ENCODE results near the gene TSG101.

The TSG101 gene

GRCh38 chr11:18492888-18493287 is 33.9 kb downstream of the TSG101 start:
- no peak for DNase-seq

DNA sequence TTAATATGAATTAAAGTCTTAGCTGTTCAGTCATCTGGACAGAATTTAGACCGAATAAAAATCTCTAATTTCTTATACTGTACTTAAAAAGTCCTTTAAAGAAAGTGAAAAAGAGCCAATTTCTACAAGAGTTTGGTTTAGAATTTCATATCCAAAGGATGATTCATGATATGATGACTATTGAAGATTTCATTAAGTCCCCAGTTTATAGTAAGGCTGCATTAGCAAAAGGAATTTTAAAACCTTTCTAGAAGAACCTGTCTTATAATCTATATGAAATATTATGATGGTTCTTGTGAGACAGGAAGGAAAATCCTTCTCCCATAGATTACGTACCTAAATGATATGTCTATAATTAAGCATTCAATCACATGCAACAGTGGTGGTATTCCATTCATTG is 34.8 kb downstream of the TSG101 start:
- no peak for DNase-seq

GRCh38 chr11:18490736-18491485 is 35.8 kb downstream of the TSG101 start:
- no peak for DNase-seq

GRCh38 chr11:18490319-18490718 is 36.4 kb downstream of the TSG101 start:
- DNase-seq: no peak

DNA sequence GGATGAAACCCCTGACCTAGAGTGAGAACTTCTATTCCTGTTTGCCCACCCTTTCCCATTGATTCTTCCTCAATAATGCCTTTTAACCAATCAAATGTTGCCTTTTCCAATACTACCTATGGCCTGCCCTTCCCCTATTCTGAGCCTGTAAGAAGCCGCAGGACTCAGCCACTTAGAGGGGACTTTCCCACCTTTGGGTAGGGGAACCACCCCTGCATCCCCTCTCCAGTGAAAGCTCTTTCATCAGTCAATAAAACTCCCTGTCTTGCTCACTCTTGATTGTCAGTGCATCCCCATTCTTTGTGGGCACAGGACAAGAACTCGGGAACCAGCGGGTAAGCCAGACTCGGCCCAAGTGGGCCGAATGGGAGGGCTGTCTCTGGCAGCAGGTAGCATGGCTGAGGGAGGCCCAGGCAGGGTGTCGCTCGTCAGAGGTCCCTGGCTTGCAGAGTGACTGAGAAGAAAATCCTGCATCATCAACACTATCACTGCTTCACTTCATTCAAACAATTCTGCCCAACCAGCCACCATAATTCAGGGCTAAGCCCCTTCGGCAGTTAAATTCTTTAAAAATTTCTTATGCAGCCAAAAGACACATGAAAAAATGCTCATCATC is 40.7 kb downstream of the TSG101 start:
- DNase-seq: no peak

GRCh38 chr11:18479063-18479462 is 47.7 kb downstream of the TSG101 start:
- no peak for DNase-seq

GRCh38 chr11:18472587-18472986 is 54.2 kb downstream of the TSG101 start:
- no peak for DNase-seq

DNA sequence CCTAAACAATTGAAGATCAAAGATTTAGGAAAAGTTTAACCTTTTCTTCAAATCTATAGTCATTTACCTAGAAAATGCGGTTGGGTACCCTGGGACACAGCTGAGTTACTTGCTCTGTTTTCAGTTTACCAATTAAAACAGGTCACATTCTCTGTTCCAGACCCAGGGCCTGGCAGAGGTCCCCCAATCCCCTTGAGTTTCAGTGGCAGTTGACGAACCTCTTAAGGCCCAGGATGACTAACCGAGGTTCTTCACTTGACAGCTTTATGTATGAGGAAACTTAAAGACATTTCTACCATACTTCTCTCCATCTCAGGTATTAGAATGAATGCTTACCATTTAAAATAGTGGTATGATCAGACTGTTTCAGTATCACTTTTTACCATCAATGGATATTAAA is 54.7 kb downstream of the TSG101 start:
- no peak for DNase-seq

DNA sequence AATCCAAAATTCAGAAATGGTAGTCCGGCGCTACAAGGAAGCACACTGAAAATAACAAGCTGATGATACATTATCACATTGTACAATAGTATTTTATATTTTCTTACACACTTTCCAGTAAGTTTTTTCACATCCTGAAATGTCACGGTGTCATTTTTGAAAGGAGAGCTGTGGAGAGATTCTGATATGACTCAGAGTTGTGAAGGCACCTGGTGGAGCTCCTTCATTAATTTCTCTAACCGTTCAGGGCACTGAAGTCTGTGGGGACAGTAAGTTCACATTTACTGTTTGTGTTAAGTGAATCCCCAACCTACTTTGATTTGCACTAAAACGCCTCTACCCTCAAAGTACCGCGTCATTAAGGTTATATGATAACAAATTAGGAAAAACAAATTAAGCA is 57.8 kb downstream of the TSG101 start:
- DNase-seq: no peak

DNA sequence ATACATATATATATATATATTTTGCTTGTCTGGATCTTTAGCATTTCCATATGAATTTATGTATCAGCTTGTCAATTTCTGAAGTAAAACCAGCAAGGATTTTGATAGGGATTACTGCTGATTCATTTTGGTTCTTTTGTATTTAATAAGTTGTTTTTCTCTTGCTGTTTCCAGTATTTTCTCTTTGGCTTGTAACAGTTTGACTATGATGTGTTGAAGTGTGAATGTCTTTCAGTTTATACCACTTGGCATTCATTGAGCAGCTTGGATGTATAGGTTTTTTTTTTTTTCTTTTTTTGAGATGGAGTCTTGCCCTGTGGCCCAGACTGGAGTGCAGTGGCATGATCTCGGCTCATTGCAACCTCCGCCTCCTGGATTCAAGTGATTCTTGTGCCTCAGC is 58.7 kb downstream of the TSG101 start:
- DNase-seq: no peak

GRCh38 chr11:18466402-18466801 is 60.3 kb downstream of the TSG101 start:
- no peak for DNase-seq

DNA sequence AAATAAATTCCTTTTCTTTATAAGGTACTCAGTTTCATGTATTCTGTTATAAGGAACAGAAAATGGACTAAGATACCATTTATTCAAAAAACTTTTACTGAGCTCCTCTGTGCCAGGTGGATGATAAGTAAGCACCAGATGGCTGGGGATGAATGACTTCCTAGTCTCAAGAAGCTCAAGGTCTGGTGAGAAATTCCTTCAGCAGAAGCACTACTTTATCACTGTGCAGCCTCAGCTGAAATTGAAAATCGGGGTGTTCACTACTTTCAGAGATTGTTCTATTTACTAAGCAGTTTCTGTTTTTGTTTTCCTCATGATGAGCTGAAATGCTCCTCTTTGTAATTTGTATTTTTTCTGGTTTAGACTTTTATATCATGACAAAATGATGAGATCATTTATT is 63.3 kb downstream of the TSG101 start:
- DNase-seq: no peak

DNA sequence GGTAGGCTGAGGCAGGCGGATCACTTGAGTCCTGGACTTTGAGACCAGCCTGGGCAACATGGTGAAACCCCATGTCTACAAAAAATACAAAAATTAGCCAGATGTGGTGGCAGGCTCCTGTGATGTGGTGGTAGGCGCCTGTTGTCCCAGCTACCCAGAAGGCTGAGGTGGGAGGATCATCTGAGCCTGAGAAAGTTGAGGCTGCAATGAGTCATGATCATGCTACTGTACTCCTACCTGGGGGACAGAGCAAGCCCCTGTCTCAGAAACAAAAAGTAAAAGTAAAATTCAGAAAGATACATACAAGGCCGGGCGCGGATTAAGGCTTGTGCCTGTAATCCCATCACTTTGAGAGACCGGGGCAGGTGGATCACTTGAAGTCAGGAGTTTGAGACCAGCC is 64.8 kb downstream of the TSG101 start:
- no peak for DNase-seq

- DNase-seq: no peak
Measured at GRCh38 chr11:18459634-18460033, 67.1 kb downstream of the TSG101 start.

DNA sequence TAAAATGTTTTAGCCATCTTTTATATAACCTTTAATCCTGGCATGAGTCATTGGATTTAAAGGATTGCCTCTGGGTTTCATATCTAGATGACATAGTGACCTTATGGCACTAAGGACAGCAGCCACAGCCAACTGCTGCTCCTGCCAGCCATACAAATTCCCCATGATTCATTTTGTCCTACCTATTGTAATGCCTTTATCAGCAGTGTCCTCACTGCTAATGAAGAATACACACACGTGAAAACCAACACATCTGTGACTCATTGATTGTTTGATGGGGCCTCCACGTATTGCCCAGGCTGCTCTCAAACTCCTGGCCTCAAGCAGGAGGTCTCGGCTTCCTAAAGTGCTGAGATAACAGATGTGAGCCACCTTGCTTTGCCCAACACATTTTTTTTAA is 69.3 kb downstream of the TSG101 start:
- no peak for DNase-seq

DNA sequence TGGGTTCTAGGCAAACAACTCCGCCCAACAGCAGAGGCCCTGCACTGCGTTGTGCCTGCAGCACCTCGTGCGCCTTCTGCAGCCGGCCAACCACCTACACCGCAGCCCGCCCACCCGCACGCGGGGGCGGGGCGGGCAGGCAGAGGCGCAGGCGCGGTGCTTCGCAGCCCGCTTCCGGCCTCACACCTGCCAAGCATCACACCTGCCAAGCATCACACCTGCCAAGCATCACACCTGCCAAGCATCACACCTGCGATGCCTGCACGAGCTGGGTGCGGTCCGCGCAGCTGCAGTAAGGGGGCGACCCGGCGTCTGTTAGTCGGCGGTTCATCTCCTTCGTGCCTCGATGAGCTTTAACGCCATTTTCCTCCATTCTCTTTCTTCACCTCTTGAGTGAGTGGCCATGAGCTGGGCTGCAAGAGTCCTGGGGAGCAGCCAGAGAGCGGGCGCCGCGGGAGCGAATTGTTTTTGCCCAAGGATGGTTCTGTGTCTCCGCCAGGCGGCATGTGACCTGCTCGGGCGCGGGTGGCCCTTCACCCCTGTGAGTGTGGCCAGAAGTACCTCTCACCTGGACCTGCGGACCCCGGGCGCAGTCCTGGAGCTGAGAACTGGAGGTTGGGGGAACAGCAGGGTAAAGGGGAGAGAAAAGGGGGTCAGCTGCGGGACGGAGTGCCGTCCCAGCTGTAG is 70.9 kb downstream of the TSG101 start, which contains the start of gene LDHAL6A:
LDHAL6A (plus strand) TSS at position 171 of the 687 bp plus-strand sequence. CDS start 825 bp downstream, outside the sequence.
- no peak for DNase-seq

DNA sequence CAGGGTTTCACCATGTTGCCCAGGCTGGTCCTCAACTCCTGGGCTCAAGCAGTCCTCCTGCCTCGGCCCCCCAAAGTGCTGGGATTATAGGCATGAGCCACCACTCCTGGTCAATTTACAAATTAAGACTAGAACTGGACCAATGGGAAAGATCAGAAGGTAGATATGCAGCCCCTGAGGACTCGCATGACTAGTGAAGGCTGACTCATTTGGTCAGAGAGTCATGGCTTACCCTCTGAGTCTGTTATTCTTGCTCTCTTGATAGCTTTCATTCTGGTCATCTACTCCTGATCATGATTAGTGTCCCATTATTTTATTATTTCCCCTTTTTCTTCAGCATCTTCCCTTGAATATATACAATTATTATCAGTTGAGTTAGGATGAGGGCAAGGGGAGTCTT is 73.8 kb downstream of the TSG101 start:
- DNase-seq: no peak

GRCh38 chr11:18449251-18449650 is 77.5 kb downstream of the TSG101 start:
- no peak for DNase-seq

DNA sequence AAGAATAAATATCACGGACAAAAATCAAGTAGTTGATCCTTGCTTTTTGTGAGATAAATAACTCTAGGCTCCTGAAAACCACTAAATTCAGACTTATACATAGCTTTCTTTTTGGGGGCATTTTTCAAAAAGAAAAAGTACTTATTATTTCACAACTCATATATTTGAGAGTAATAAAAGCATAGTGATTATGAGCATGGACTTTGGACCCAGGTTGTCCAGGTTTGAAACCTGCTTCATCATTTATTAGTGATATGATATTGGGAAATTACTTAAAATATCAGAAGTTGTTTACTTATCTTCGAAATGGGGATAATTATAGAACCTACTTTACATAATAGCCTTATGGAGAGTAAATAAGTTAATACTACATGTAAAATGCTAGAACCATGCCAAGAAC is 88.1 kb downstream of the TSG101 start:
- DNase-seq: no peak

Data from kidney glomerular epithelial cell (primary cell).